Fibroblast of skin of right quadriceps (primary cell): Measurements from ENCODE around the gene ZNF202.

Experiments used
- DNase-seq: peaks from one replicate; pipeline ENCODE4 v3.0.0-alpha.2; 2013

Gene ZNF202

GRCh38 chr11:123681030-123681429, 60.4 kb downstream of the ZNF202 start:
- DNase-seq, result no peak

- DNase-seq, result no peak
These were observed 63.2 kb downstream of the ZNF202 start for GRCh38 chr11:123678246-123678645.

DNA sequence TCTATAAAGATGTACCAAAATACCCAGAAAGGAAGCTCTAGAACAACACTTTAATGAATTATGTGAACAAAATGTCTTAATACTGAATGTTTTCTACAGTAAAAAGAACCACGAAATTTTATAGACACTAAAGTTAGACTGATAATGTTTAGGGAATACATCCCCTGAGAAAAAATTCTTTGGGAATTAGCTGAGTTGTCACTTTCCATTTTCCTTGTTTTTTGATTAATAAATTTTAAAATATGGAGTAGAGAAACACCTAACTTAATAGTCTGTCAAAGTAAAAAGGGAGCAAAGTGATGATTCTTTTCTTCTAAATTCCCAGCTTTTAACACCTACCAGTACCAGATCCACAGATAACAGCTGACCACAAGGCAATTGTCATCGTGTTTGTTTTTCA, 64.0 kb downstream of the ZNF202 start:
- no peak for DNase-seq

DNA sequence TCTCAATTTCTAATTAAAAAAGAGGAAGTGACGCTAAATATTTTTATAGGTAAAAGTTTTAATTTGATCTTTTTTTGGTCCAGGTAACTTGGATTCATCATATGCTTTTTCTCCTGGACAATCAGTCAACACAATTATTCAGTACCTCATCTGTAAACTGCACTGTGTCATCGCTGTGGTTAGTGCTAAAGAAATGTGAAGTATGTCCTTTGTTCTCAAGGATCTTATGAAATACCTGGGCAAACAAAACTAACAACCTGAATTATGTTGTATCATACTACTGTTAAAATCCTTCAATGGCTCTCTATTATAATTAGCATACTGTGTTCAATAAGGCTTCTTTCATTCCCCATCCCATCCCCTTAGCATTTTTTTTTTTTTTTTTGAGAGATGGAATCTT, 67.2 kb downstream of the ZNF202 start:
- no peak for DNase-seq
